ENCODE measurements around the gene JUP. TPM values are rescaled to one million over a fixed set of nuclear protein-coding genes. Genes with fewer than 3 reads are reported as not detected.

Gene JUP
- total and polyA plus RNA-seq, 2 of the 13 experiments (the other 11 are each of a cell fraction or from before 2014, with no cell fraction given): 12.1 to 20.6 TPM

GRCh38 chr17:41772586-41773189 is 13.8 kb downstream of the JUP start (continued):
- TF ChIP-seq ZNF513 (CRISPR knock-in tag; conservative IDR thresholded peaks at IDR 0.05) (no peak), ZNF17 (CRISPR knock-in tag; IDR thresholded peaks at IDR 0.05) (no peak), ZNF24 (IDR thresholded peaks at IDR 0.05) (no peak), KDM6A (CRISPR knock-in tag; IDR thresholded peaks at IDR 0.05; ENCODE audit: low read depth) (peak; percentile 83), ZNF121 (CRISPR knock-in tag; IDR thresholded peaks at IDR 0.05) (no peak), ZNF367 (CRISPR knock-in tag; IDR thresholded peaks at IDR 0.05; ENCODE audit: borderline replicate concordance) (no peak), SMARCE1 (IDR thresholded peaks at IDR 0.05; ENCODE audit: borderline replicate concordance) (no peak), DRAP1 (CRISPR knock-in tag; IDR thresholded peaks at IDR 0.05) (0 out of 2 replicates have a peak, but pooled peaks have one; percentile 23), ZNF18 (CRISPR knock-in tag; IDR thresholded peaks at IDR 0.05; ENCODE audit: insufficient replicate concordance) (no peak), ZHX2 (IDR thresholded peaks at IDR 0.05; ENCODE audit: low read depth) (0 out of 2 replicates have a peak, but pooled peaks have one; percentile 34), ZHX2 (CRISPR knock-in tag; IDR thresholded peaks at IDR 0.05; ENCODE audit: borderline replicate concordance) (no peak), POLR2A (IDR thresholded peaks at IDR 0.05; ENCODE audit: insufficient read depth in 1 of 2, low read depth in 2 of 2, low read length in 2 of 2) (peak; percentile 56 to 71; a peak in 3 of 4 replicates), POLR2AphosphoS5 (IDR thresholded peaks at IDR 0.05; ENCODE audit: low read depth, low read length) (peak; percentile 77), FOXA1 (IDR thresholded peaks at IDR 0.05) (no peak), FOXA1 (CRISPR knock-in tag; IDR thresholded peaks at IDR 0.05) (no peak), MAFG (CRISPR knock-in tag; IDR thresholded peaks at IDR 0.05) (no peak), RELA (CRISPR knock-in tag; IDR thresholded peaks at IDR 0.05) (no peak), MEIS1 (CRISPR knock-in tag; IDR thresholded peaks at IDR 0.05; ENCODE audit: borderline replicate concordance) (0 out of 2 replicates have a peak, but pooled peaks have one; percentile 76), POGK (CRISPR knock-in tag; conservative IDR thresholded peaks at IDR 0.05) (peak; percentile 69; the same call in 1 of the 2 replicates), TAF1 (CRISPR knock-in tag; IDR thresholded peaks at IDR 0.05) (peak; percentile 56; the same call in 1 of the 2 replicates)
